Fibroblast of lung (primary cell): ENCODE measurements around the gene AKAP6. TPM values are rescaled to one million over a fixed set of nuclear protein-coding genes. Genes with fewer than 3 reads are reported as not detected.

Experiments used
- DNase-seq, 2 donors: peaks; one replicate each; pipeline versions ENCODE4 v3.0.0 to v3.0.0-alpha.2; 2010; ENCODE audit warnings: low read depth in 2 of 2
- H2AFZ ChIP-seq: 2 replicates; pipeline ENCODE4 v1.5.1; 2012; ENCODE audit warnings: low read length, control low read depth, inconsistent platforms
- H3K27ac ChIP-seq: 2 replicates; pipeline ENCODE4 v1.5.1; 2011; ENCODE audit warnings: low read length, control low read depth; ENCODE audit not compliant: insufficient read depth
- H3K27me3 ChIP-seq: 2 replicates; pipeline ENCODE4 v1.5.1; 2011; ENCODE audit warnings: mild to moderate bottlenecking, low read length; ENCODE audit not compliant: control insufficient read depth, insufficient read depth
- H3K36me3 ChIP-seq: 2 replicates; pipeline ENCODE4 v1.5.1; 2011; ENCODE audit warnings: low read length; ENCODE audit not compliant: control insufficient read depth, insufficient read depth
- H3K4me1 ChIP-seq: 2 replicates; pipeline ENCODE4 v1.5.1; 2011; ENCODE audit warnings: low read length; ENCODE audit not compliant: control insufficient read depth, insufficient read depth; ENCODE audit errors: extremely low read depth
- H3K4me2 ChIP-seq: 2 replicates; pipeline ENCODE4 v1.5.1; 2011; ENCODE audit warnings: low read length, control low read depth; ENCODE audit not compliant: insufficient read depth; ENCODE audit errors: extremely low read depth
- H3K4me3 ChIP-seq, 4 experiments: fragments of 200-600 bp in 1 of 4; sonication (generic) in 1 of 4; replicated peaks in 1 of 4; 2 replicates each; pipeline ENCODE4 v1.5.1; 2011 to 2016; ENCODE audit warnings: low read length in 4 of 4, low read depth in 3 of 4, mild to moderate bottlenecking in 3 of 4, control low read depth in 2 of 4, inconsistent platforms in 1 of 4, mixed read lengths in 1 of 4; ENCODE audit not compliant: insufficient read depth in 1 of 4; ENCODE audit errors: control extremely low read depth in 1 of 4
- H3K79me2 ChIP-seq: 2 replicates; pipeline ENCODE4 v1.5.1; 2012; ENCODE audit warnings: mild to moderate bottlenecking, low read length, inconsistent platforms; ENCODE audit not compliant: control insufficient read depth, insufficient read depth
- H3K9ac ChIP-seq: 2 replicates; pipeline ENCODE4 v1.5.1; 2011; ENCODE audit warnings: mild to moderate bottlenecking, low read length, control low read depth; ENCODE audit not compliant: insufficient read depth
- H3K9me3 ChIP-seq: 2 replicates; pipeline ENCODE4 v1.5.1; 2012; ENCODE audit warnings: low read depth, low read length; ENCODE audit not compliant: control insufficient read depth, insufficient read depth
- H4K20me1 ChIP-seq: 2 replicates; pipeline ENCODE4 v1.5.1; 2011; ENCODE audit warnings: low read length; ENCODE audit not compliant: control insufficient read depth, insufficient read depth; ENCODE audit errors: extremely low read depth
- EZH2 ChIP-seq: IDR thresholded peaks from 2 replicates; pipeline ENCODE4 v1.5.1; 2012; ENCODE audit warnings: low read length, control low read depth, mild to moderate bottlenecking; ENCODE audit errors: missing control alignments
- polyA plus RNA-seq, 2 donors: library from polyadenylated mRNA; depleted of rRNA in 1 of 2; stranded (reverse) in 1 of 2; unstranded in 1 of 2; fragments of >200 nt; gene quantifications; 2 replicates each; pipeline ENCODE4 v1.2.1, GENCODE V29; 2011 to 2012; ENCODE audit warnings: missing spikeins in 1 of 2
- total RNA-seq: library from RNA; depleted of rRNA; stranded (reverse); fragments of >200 nt; gene quantifications from 2 replicates; pipeline ENCODE4 v1.2.1, GENCODE V29; 2014
- TF ChIP-seq, protein P1 (sequence below), 2 donors: IDR thresholded peaks in 1 of 2; conservative IDR thresholded peaks in 1 of 2; 1 replicate in 1 of 2; 2 replicates in 1 of 2; pipeline ENCODE4 v1.5.1; 2011 to 2012; ENCODE audit warnings: low read length in 2 of 2, control low read depth in 1 of 2, inconsistent platforms in 1 of 2, low read depth in 1 of 2, mild to moderate bottlenecking in 1 of 2

AKAP6 gene
- total and polyA plus RNA-seq, 2 donors (not counting 1 experiment from before 2014, with no cell fraction given) = 3.3 to 10.9 TPM

DNA sequence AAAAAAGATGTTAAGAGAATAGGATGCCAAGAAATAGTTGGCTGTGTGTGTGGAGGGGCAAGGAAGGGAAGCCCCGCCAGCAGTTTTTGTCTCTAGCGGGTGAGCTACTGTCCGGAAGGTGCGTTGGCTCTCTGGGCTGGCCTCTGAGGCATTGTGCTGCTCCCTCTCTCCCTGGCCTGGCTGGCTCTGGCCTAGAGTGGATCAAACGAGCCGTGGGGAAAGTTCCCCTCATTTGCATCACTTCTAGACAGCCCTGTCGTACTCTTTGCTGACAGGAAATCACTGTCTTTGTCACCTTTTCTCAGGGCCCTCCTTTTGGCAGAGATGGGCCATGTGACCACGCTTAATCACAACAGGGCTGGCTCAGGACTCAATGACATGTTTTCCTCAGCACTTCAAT, 373.5 kb downstream of the AKAP6 start:
- H3K27me3 ChIP-seq = no peaks in the 10 kb centered on the region
- H3K27ac ChIP-seq = no peak overlapping the region
- H3K9ac ChIP-seq = no peak overlapping the region
- no peaks in the 10 kb centered on the region for H3K36me3 ChIP-seq
- peak in 1 of 2 donors; percentile 71 for DNase-seq
- H3K9me3 ChIP-seq = no peaks in the 10 kb centered on the region
- TF ChIP-seq, protein P1, sequence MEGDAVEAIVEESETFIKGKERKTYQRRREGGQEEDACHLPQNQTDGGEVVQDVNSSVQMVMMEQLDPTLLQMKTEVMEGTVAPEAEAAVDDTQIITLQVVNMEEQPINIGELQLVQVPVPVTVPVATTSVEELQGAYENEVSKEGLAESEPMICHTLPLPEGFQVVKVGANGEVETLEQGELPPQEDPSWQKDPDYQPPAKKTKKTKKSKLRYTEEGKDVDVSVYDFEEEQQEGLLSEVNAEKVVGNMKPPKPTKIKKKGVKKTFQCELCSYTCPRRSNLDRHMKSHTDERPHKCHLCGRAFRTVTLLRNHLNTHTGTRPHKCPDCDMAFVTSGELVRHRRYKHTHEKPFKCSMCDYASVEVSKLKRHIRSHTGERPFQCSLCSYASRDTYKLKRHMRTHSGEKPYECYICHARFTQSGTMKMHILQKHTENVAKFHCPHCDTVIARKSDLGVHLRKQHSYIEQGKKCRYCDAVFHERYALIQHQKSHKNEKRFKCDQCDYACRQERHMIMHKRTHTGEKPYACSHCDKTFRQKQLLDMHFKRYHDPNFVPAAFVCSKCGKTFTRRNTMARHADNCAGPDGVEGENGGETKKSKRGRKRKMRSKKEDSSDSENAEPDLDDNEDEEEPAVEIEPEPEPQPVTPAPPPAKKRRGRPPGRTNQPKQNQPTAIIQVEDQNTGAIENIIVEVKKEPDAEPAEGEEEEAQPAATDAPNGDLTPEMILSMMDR (conservative IDR thresholded peaks at IDR 0.05 in 1 of 2, IDR thresholded peaks at IDR 0.05 in 1 of 2; ENCODE audit: low read depth in 1 of 2, low read length in 2 of 2) = no peak
- TF ChIP-seq EZH2 = no peak
- peak overlapping the region; percentile 55 for H3K4me2 ChIP-seq
- H2AFZ ChIP-seq = peak overlapping the region; percentile 75
- H4K20me1 ChIP-seq = no peaks in the 10 kb centered on the region
- no peak overlapping the region for H3K4me3 ChIP-seq
- peaks cover 8% of the 10 kb centered on the region for H3K4me1 ChIP-seq
- no peaks in the 10 kb centered on the region for H3K79me2 ChIP-seq

DNA sequence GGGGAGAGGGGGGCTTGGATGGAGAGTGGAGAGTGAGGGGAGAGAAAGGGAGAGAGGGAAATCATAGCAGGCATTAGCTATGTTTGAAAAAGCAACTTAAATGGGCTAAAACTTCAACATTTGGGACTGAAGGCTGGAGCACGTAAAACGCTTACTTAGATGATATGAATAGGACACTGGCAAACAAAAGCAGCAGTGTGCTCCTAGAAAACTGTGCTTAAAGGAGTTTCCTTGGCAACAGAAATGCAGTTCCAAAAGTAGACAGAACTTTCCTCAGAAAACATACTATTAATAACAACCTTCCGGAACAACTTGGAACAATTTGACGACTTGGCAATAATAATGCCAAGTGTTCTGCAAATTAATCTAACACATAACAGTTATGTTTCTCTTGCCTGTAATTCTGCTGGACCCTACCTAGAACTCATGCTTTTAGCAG, 374.1 kb downstream of the AKAP6 start:
- DNase-seq = peak; percentile 59 to 63
- Histone ChIP-seq H3K9me3 (no peaks in the 10 kb centered on the region), H3K4me3 (no peak overlapping the region), H3K4me1 (peaks cover 7% of the 10 kb centered on the region), H3K27me3 (no peaks in the 10 kb centered on the region), H2AFZ (peak overlapping the region; percentile 72), H4K20me1 (no peaks in the 10 kb centered on the region), H3K27ac (no peak overlapping the region), H3K79me2 (no peaks in the 10 kb centered on the region), H3K4me2 (peak overlapping the region; percentile 55), H3K9ac (no peak overlapping the region), H3K36me3 (no peaks in the 10 kb centered on the region)
- TF ChIP-seq EZH2 = no peak
- TF ChIP-seq, protein P1 (conservative IDR thresholded peaks at IDR 0.05 in 1 of 2, IDR thresholded peaks at IDR 0.05 in 1 of 2; ENCODE audit: low read depth in 1 of 2, low read length in 2 of 2) = no peak

DNA sequence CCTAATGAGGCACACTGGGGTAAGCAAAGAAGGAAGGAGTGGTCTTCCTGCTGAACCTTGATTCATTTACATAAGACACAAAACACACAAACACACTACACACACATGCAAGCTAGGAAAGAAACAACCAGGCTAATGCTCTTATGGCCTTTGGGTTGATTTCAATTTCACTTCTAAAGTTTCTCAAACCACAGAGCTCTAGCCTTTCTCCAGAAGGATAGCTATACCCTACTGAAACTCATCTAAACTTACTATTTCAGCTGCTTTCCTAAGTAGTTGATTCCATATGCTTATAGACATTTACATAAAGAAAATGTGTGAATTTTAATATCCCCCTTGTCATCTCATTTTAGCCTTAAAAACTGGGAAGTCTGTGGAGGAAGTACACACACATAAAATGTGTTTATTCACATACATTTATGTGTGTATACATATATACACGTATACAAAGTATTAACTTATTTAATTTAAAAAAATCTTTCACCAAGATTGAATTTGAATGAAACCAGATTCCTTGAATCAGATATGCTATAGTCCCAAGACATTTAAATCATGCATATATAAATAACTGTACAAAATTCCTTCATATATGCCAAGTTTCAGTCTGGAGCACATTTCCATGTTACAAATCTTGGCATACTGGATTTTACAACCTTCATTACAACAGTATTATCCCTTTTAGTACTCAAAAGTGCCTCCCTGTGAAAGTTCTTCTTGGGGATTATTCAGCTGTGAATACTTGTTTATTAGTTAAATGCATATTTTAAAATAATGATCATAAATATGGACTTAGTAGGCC, 377.8 kb downstream of the AKAP6 start:
- H3K9ac ChIP-seq = no peak overlapping the region
- H3K4me3 ChIP-seq = no peak overlapping the region
- H3K4me2 ChIP-seq = no peak overlapping the region
- no peaks in the 10 kb centered on the region for H4K20me1 ChIP-seq
- H3K79me2 ChIP-seq = no peaks in the 10 kb centered on the region
- peaks cover 13% of the 10 kb centered on the region for H3K4me1 ChIP-seq
- H3K36me3 ChIP-seq = no peaks in the 10 kb centered on the region
- H3K27me3 ChIP-seq = no peaks in the 10 kb centered on the region
- no peak overlapping the region for H2AFZ ChIP-seq
- TF ChIP-seq, protein P1 (conservative IDR thresholded peaks at IDR 0.05 in 1 of 2, IDR thresholded peaks at IDR 0.05 in 1 of 2; ENCODE audit: low read depth in 1 of 2, low read length in 2 of 2) = no peak
- TF ChIP-seq EZH2 = no peak
- no peaks in the 10 kb centered on the region for H3K9me3 ChIP-seq
- no peak overlapping the region for H3K27ac ChIP-seq
- DNase-seq = no peak
